Measurements from ENCODE around the gene SLC9A3.

SLC9A3 gene

DNA sequence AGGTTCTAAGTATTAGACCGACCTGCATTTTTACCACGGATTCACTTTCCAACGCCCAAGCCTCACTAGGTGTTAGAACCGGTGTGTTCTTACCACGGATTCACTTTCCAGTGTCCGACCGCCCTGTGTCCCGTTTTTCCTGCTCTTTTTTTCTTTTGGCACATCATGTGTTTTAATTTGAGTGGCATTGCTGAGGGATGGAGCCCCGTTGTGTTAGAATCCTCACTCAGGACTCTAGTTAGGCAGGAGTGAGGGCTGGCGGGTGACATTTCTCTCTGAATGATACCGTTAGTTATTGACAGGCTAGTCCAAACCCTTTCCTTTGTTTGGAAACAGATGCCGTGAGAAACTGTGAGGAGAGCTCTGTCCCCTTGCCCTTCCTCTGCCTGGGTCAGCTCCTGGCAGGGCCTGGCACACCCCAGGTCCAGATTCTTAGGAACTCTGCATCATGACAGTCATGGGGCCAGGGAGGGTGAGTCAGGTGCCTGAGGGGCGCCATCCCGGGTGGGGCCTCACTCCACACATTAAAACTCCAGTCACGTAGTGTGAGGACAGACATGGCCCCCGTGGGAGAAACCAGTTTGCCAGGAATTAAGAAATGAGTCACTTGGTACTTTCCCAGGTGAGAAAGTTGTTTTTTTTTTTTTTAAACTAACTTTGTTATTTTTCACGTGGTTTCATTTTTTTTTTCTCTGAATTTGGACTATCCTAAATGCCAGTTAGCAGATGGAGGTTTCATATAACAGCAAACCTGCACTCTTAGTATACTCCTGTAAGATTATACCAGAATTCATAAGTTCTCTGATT lies 65.5 kb downstream of the SLC9A3 start:
- peak; percentile 41 for DNase-seq (ENCODE audit: low spot score)

GRCh38 chr5:457195-457961 lies 66.9 kb downstream of the SLC9A3 start:
- DNase-seq (ENCODE audit: low spot score), result no peak

DNA sequence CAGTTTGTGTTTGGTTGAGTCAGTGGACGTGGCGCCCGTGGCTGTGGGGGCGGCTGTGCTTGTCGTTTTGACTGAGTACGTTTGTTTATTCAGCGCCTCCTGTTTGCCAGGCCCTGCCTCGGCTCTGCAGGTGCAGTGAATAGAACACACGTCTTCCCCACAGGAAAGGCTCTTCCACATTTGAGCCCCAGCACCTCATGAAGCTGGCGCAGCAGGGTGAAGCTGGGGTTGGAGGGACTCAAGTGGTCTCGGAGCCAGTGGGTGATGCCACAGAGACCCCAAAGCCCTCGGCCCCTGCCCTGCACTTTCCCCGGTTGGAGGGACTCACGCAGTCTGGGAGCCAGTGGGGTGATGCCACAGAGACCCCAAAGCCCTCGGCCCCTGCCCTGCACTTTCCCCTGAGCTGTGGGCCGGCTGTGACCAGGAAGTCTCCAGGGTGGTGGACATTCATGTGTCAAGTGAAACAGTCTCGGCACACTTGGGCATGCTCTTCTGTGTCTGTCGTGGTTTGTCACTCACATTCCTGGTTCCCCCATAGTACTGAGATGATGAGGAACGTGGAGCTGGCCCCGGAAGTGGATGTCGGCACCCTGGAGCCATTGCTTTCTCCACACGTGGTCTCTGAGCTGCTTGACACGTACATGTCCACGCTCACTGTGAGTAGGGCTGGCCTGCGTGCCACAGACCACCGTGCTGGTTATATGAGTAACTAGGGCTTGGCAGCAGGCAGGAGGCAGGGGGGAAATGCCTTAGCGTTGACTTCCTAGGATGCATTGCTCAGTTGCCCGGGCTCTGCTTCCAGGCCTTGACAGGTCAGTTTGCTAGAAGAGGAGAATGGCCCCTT lies 67.7 kb downstream of the SLC9A3 start:
- no peak for DNase-seq (ENCODE audit: low spot score)

GRCh38 chr5:455806-456205 lies 68.4 kb downstream of the SLC9A3 start:
- no peak for DNase-seq (ENCODE audit: low spot score)

DNA sequence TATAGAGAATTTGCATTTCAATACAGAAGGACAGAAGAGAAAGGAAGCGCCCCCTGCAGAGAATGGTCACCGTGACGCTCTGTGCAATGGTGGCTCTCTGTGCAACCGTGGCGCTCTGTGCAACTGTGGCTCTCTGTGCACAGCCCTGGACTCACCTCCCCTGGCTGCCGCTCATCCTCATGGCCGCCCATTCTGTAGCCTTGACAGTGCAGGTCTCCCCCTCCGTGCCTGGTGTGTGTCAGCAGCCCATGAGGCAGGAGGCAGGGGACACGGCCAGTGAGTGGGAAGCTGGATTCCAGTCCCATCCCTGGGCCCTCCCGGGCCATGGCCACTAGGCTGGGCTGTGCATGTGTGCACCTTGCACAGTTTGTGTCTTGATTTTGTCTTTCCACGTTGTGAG lies 69.3 kb downstream of the SLC9A3 start:
- DNase-seq (ENCODE audit: low spot score), result no peak

- no peak for DNase-seq (ENCODE audit: low spot score)
Observed at GRCh38 chr5:453725-454481, 70.3 kb downstream of the SLC9A3 start.

DNA sequence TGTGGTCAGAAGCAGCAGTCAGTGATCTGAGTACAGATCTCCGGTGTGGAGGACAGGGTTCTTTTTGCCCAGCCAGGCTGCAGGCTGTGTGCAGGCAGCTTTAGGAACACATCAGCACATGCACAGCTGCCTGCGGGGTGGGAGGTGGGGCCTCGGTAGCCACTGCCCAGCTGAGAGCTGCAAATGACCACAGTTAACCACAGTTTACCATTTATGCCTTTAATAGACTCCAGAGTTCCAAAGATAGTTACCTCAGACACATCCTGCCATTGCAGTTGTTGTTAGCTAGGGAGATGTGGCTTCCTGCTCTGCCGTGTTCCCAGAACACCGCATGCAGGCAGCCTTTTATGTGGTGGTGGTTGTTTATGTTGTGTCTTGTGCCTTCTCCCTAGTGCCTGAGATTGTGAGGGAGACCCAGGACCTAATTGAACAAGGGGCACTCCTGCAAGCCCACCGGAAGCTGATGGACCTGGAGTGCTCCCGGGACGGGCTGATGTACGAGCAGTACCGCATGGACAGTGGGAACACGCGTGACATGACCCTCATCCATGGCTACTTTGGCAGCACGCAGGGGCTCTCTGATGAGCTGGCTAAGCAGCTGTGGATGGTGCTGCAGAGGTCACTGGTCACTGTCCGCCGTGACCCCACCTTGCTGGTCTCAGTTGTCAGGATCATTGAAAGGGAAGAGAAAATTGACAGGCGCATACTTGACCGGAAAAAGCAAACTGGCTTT lies 71.1 kb downstream of the SLC9A3 start:
- DNase-seq (ENCODE audit: low spot score), result no peak

- DNase-seq (ENCODE audit: low spot score), result no peak
Observed at GRCh38 chr5:451587-452458, 72.4 kb downstream of the SLC9A3 start.

DNA sequence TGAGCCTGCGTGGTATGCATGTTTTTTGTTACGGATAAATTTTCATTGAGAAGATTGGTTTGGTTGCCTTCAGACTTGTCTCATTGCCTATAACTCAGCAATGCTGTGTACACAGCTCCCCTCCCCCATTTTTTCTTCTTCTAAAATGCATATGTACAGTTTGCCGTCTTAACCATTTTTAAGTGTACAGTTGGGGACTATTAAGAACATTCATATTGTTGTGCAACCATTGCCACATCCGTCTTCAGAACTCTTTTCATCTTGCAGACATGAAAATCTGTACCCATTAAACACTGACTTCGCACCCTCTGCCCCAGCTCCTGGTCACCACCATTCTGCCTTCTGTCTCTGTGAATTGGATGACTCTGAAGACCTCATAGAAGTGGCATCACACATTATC lies 75.1 kb downstream of the SLC9A3 start:
- DNase-seq (ENCODE audit: low spot score), result no peak

DNA sequence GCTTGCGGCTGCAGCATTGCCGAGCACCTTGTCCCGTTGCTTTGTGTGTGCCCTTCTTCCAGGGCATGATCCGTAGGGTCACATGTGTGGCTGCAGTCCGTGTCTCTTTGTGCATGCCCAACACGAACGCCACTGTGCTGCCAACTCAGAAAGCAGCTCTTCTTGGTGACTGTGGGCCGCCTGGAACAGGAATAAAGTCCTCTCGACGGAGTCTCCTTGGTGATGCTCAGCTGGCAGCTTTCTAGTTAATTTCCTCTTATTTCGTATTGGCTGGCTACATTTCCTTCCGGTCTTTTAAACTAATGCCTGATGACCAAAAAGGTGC lies 75.5 kb downstream of the SLC9A3 start:
- DNase-seq (ENCODE audit: low spot score), result no peak

DNA sequence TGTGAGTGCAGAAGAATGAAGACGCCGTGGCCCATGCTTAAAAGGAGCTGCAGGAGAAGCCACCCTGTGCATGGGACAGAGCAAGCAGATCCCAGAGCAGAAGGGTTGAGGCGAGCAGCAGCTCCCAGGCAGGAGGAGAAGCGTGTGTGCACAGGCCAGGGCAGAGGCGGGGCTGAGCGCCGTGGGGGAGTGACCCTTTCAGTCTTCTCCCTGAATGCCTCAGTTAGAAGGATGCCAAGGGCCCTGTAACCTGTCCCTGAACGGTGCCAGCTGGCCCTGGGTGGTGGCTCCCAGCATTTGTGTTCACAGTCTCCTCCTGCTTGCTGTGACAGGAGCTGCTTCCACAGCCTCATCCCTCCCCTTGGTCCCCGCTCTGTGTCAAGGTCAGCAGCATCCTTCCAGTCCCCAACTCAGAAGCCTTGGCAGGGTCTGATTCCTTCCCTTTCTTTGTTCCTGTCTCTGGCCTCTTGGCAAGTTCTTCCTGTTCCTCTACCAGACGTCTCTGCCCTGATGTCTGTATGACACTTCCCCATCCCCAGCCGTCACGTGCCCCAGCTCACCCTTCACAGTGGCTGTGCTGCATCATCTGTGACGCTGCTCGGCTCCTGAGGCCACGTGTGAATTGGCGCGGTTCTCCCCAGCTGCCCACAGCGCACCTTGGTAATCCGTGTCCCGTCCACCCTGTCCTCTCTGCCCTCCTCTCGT lies 76.0 kb downstream of the SLC9A3 start:
- no peak for DNase-seq (ENCODE audit: low spot score)

- DNase-seq (ENCODE audit: low spot score), result no peak
Observed at GRCh38 chr5:447501-447900, 76.7 kb downstream of the SLC9A3 start.

DNA sequence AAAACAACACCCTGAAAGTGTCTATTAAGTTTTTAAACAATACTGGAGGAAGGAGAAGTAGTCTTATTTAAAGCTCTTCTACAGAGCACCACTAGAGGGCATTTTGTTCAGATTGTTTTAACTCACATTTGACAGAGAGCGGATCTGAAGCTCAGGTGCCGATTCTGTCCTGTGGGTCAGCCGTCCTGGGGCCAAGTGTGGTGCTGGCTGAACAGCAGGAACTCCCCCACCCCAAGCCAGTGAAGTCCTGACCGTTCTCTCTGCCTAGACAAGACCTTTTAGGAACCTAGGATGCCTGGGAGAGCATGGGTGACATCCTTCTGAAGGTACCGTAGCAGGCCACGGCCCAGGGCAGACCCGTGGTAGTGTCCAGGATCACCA lies 77.4 kb downstream of the SLC9A3 start:
- peak; percentile 56 for DNase-seq (ENCODE audit: low spot score)

GRCh38 chr5:446066-446882 lies 78.0 kb downstream of the SLC9A3 start:
- no peak for DNase-seq (ENCODE audit: low spot score)

- DNase-seq (ENCODE audit: low spot score), result no peak
Observed at GRCh38 chr5:445591-445990, 78.7 kb downstream of the SLC9A3 start.

DNA sequence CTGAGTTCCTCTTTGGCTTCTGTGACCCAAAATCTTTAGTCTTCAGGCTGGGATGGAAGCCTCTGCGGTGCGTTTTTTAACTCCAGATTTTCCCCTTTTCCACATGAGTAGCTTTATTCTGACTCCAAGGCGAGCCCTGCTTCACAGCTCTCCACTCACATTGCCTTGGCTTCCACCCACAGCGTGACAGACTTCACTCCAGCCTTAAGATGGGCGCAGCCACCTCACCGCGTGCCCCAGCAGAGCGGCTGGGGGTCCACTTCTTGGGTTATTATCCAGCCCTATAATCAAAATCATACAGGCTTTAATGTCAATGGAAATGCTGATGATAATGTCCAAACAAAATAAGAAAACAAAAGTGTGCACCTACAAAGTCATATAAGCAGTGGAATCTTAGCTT lies 80.0 kb downstream of the SLC9A3 start:
- DNase-seq (ENCODE audit: low spot score), result no peak

DNA sequence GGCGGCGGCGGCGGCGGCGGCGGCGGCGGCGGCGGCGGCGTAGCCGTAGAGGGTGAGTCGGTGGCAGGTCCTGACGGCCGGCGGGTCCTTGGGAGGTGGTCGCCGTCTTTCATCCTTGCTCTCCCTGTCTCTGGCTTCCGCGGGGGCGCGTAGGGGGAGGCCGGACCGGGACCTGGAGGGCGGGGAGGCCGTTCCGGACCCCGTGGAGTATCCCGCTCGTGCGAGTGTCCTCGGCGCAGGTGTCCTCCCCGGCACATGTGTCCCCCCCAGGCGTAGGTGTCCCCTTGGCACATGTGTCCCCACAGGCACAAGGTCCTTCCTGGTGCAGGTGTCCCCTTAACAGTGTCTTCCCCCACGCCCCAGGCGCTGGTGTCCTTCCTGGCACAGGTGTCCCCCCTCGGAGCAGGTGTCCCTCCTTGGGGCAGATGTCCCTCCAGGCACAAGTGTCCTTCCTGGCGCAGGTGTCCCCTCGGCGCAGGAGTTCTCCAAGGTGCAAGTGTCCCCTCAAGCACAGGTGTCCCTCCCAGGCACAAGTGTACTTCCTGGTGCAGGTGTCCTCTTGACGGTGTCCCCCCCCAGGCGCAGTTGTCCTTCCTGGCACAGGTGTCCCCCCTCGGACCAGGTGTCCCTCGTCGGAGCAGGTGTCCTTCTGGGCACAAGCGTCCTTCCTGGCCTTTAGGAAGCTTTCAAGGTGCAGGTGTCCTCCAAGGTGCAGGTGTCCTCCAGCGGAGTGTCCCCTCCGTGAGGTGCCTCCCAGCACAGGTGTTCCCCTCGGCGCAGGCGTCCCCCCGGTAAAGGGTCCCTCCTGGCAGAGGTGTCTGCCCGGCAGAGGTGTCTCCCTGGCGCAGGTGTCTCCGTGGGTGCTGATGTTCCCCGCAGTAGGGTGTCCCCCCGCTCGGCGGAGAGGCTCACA lies 80.8 kb downstream of the SLC9A3 start:
- peak; percentile 45 for DNase-seq (ENCODE audit: low spot score)

Data from AG08396 (cell line).